Measurements from ENCODE around the gene ADGRF1. TPM values are rescaled to one million over a fixed set of nuclear protein-coding genes. Genes with fewer than 3 reads are reported as not detected.
"Not testable (repeated sequence)": the region's sequence is repeated elsewhere in the genome, so short reads cannot be mapped to it uniquely, and the experiment has no call there.

The ADGRF1 gene
- total RNA-seq, 4 donors from 2014 or later: 0.64 to 1.2 TPM; not detected in 2

DNA sequence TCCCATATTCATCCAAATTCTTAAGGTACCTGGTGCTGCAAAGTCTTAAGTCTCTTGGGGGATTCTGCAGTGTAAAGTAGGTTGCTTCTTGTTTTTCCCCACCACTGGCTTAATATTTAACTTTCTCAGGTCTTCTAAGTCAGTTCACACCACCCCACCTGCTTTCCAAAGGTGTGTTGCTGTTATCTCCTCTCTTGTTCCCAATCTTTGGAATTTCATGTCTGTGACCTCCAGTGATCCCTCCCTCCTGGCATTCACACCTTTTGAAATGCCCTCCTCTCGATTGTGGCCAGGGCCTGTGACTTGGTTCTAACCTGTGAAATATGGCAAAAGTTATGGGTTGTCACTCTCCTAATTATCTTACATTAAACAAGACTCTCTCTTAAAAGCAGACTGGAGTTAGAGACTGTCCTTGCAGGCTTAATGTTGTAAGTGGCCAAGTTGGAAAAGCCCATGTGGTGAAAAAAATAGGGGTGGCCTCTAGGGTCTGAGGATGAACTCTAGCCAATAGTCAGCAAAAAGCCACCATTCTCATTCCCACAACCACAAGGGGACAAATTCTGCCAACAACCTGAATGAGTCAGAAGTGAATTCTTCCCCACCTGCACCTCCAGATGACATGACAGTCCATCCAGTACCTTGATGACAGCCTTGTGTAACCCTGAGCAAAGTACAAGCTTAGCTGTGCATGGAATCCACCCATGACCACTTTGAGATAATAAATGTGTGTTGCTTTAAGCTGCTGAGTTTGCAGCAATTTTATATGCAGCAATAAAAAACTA, 45.1 kb downstream of the ADGRF1 start:
- in situ Hi-C loops (cut with MboI; ENCODE audit: low pct_ligation_motif_present in 1 of 4, low pct_unique_long_range_greater_than_20kb in 1 of 4, low sequenced_read_pairs in 3 of 4): no loop called here

DNA sequence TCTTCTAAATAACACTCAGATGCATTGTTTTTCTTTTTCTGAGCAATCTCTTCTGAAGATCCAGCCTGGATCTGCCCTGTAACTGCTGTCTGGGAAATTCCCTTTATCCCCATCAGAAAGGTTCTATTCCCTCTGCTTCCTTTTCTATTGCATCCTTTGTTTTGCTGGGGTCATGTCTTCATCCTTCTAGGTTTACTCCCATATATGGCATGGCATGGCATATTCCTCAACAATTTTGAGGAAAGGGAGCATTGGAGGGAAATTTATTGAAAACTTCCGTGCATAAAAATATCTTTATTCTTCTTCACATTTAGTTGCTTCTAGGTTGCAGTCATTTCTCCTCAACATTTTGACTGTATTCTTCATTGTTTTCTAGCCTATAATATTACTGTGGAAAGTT, 47.2 kb downstream of the ADGRF1 start:
- H3K36me3 ChIP-seq: no peaks in the 10 kb centered on the region
- H3K4me3 ChIP-seq: no peak overlapping the region
- DNase-seq: no peak
- no peak overlapping the region for H3K27ac ChIP-seq
- in situ Hi-C loops (cut with MboI; ENCODE audit: low pct_ligation_motif_present in 1 of 4, low pct_unique_long_range_greater_than_20kb in 1 of 4, low sequenced_read_pairs in 3 of 4) (no loop called here), intact Hi-C loops (cut with DNase I; ENCODE audit: low total_unique reads) (no loop called here)
- H3K27me3 ChIP-seq: peaks cover 3% of the 10 kb centered on the region
- no peak for TF ChIP-seq POLR2AphosphoS5 (IDR thresholded peaks at IDR 0.05)
- TF ChIP-seq, protein P1, sequence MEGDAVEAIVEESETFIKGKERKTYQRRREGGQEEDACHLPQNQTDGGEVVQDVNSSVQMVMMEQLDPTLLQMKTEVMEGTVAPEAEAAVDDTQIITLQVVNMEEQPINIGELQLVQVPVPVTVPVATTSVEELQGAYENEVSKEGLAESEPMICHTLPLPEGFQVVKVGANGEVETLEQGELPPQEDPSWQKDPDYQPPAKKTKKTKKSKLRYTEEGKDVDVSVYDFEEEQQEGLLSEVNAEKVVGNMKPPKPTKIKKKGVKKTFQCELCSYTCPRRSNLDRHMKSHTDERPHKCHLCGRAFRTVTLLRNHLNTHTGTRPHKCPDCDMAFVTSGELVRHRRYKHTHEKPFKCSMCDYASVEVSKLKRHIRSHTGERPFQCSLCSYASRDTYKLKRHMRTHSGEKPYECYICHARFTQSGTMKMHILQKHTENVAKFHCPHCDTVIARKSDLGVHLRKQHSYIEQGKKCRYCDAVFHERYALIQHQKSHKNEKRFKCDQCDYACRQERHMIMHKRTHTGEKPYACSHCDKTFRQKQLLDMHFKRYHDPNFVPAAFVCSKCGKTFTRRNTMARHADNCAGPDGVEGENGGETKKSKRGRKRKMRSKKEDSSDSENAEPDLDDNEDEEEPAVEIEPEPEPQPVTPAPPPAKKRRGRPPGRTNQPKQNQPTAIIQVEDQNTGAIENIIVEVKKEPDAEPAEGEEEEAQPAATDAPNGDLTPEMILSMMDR (IDR thresholded peaks at IDR 0.05): no peak
- no peak for TF ChIP-seq EP300 (IDR thresholded peaks at IDR 0.05; ENCODE audit: low read depth)
- TF ChIP-seq POLR2A (IDR thresholded peaks at IDR 0.05): no peak
- peaks cover 0 to 19% (median 12%) of the 10 kb centered on the region in 4 donors for H3K4me1 ChIP-seq
- WGBS, 2 donors (ENCODE audit: low coverage in 1 of 2): 36 to 97% methylated on average over 1 of the region's 1 CpG
- no peaks in the 10 kb centered on the region for H3K9me3 ChIP-seq

More for the DNA sequence above, 45.1 kb downstream of the ADGRF1 start:
- H3K27ac ChIP-seq: peak overlapping the region in 3 of 4 donors; percentile 18 to 43 (median 38)
- WGBS, 2 donors (ENCODE audit: low coverage in 1 of 2): 31% methylated on average over 1 of the region's 1 CpG; no CpG with 5 or more reads in 1 of the 2 donors
- no peak overlapping the region for H3K4me3 ChIP-seq
- TF ChIP-seq EP300 (IDR thresholded peaks at IDR 0.05; ENCODE audit: low read depth): no peak
- TF ChIP-seq POLR2AphosphoS5 (IDR thresholded peaks at IDR 0.05): peak in 1 of 3 donors; percentile 58
- peaks cover 3% of the 10 kb centered on the region for H3K27me3 ChIP-seq
- intact Hi-C loops (cut with DNase I; ENCODE audit: low total_unique reads): no loop called here
- H3K36me3 ChIP-seq: no peaks in the 10 kb centered on the region
- no peaks in the 10 kb centered on the region for H3K9me3 ChIP-seq
- DNase-seq: peak; percentile 28
- peaks cover 0 to 9% (median 4%) of the 10 kb centered on the region in 4 donors for H3K4me1 ChIP-seq

DNA sequence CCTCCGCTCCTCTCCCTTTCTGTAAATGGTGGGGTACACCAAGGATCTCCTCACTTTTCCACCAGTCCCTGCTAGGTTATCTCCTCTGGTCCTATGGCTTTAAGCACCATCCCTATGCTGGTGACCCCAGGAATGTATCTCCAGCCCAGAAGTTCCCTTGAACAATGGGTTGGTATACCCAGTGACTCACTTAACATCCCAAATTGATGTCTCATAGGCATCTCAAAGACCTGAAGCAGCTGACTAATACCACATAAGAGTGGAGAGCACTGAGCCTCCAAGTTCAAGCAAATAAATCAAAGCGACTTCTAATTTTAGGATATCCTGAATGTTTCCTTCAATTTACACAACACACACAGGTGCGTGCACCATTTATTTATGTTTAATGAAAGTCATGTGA, 48.3 kb downstream of the ADGRF1 start:
- H3K4me3 ChIP-seq: no peak overlapping the region
- in situ Hi-C loops (cut with MboI; ENCODE audit: low pct_ligation_motif_present in 1 of 4, low pct_unique_long_range_greater_than_20kb in 1 of 4, low sequenced_read_pairs in 3 of 4): no loop called here
- 82 to 88% methylated on average over 3 of the region's 3 CpGs for WGBS, 2 donors (ENCODE audit: low coverage in 1 of 2)
- no peaks in the 10 kb centered on the region for H3K9me3 ChIP-seq
- intact Hi-C loops (cut with DNase I; ENCODE audit: low total_unique reads): no loop called here
- H3K27me3 ChIP-seq: peaks cover 3% of the 10 kb centered on the region
- H3K36me3 ChIP-seq: no peaks in the 10 kb centered on the region
- no peak overlapping the region for H3K27ac ChIP-seq
- DNase-seq: no peak
- peaks cover 0 to 22% (median 13%) of the 10 kb centered on the region in 4 donors for H3K4me1 ChIP-seq
- TF ChIP-seq EP300 (IDR thresholded peaks at IDR 0.05; ENCODE audit: low read depth) (no peak), POLR2AphosphoS5 (IDR thresholded peaks at IDR 0.05) (no peak), POLR2A (IDR thresholded peaks at IDR 0.05) (no peak)
- TF ChIP-seq, protein P1 (IDR thresholded peaks at IDR 0.05): no peak

DNA sequence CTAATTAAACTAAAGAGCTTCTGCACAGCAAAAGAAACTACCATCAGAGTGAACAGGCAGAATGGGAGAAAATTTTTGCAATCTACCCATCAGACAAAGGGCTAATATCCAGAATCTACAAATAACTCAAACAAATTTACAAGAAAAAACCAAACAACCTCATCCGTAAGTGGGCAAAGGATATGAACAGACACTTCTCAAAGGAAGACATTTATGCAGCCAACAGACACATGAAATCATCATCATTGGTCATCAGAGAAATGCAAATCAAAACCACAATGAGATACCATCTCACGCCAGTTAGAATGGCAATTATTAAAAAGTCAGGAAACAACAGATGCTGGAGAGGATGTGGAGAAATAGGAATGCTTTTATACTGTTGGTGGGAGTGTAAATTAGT, 49.7 kb downstream of the ADGRF1 start:
- 87 to 100% methylated on average over 1 to 2 of the region's 2 CpGs for WGBS, 2 donors (ENCODE audit: low coverage in 1 of 2)
- H3K4me1 ChIP-seq: peaks cover 0 to 22% (median 13%) of the 10 kb centered on the region in 4 donors
- in situ Hi-C loops (cut with MboI; ENCODE audit: low pct_ligation_motif_present in 1 of 4, low pct_unique_long_range_greater_than_20kb in 1 of 4, low sequenced_read_pairs in 3 of 4); H3K9me3 ChIP-seq; H3K27me3 ChIP-seq; DNase-seq; H3K27ac ChIP-seq; H3K36me3 ChIP-seq; H3K4me3 ChIP-seq; intact Hi-C loops (cut with DNase I; ENCODE audit: low total_unique reads): not testable (repeated sequence)

DNA sequence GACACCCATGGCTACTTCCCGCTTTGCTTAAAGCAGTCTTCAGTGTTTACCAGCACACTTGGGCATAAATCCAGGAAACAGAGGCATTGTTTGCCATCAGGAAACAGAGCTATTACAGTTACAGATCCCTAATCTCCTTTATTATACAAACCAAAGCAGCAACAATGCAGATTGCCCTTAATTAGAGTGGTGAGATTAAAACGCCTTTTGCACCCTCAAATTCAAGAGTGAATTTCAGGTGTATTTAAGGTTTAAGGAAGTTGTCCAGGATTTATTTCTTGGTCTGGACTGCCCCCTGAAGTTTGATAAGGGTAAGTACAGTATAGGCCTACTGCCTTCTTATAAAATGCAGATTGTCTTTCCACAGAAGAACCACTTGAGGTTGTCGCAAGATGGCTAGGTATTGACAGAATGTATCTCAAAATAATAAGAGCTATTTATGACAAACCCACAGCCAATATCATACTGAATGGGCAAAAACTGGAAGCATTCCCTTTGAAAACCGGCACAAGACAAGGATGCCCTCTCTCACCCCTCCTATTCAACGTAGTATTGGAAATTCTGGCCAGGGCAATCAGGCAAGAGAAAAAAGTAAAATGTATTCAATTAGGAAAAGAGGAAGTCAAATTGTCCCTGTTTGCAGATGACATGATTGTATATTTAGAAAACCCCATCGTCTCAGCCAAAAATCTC, 51.2 kb downstream of the ADGRF1 start:
- 38 to 45% methylated on average over 6 of the region's 6 CpGs for WGBS, 2 donors (ENCODE audit: low coverage in 1 of 2)
- not testable (repeated sequence) for DNase-seq

More for the DNA sequence above, 51.2 kb downstream of the ADGRF1 start:
- Histone ChIP-seq H3K27ac (peak overlapping the region in 2 of 4 donors; percentile 13), H3K4me1 (peaks cover 0 to 14% (median 8%) of the 10 kb centered on the region in 4 donors)
- TF ChIP-seq, protein P1 (IDR thresholded peaks at IDR 0.05): peak; percentile 58 to 91 (median 72)
- H3K27me3 ChIP-seq; in situ Hi-C loops (cut with MboI; ENCODE audit: low pct_ligation_motif_present in 1 of 4, low pct_unique_long_range_greater_than_20kb in 1 of 4, low sequenced_read_pairs in 3 of 4); intact Hi-C loops (cut with DNase I; ENCODE audit: low total_unique reads); H3K9me3 ChIP-seq; H3K36me3 ChIP-seq; H3K4me3 ChIP-seq: not testable (repeated sequence)

All from transverse colon (tissue), 4 donors.